Glutamatergic neuron (in vitro differentiated cells): ENCODE results near the gene CYLD. TPM values are rescaled to one million over a fixed set of nuclear protein-coding genes. Genes with fewer than 3 reads are reported as not detected.

Experiments used
- DNase-seq: peaks from one replicate; pipeline ENCODE4 v3.0.0; 2022
- H3K27ac Mint-ChIP-seq: one replicate; pipeline ENCODE4 v1.8.0; 2020; ENCODE audit warnings: mild to moderate bottlenecking, mixed read lengths, inconsistent platforms; ENCODE audit not compliant: unreplicated experiment
- H3K27me3 Mint-ChIP-seq: one replicate; pipeline ENCODE4 v1.8.0; 2020; ENCODE audit warnings: mild to moderate bottlenecking, moderate library complexity, mixed read lengths, inconsistent platforms; ENCODE audit not compliant: unreplicated experiment
- H3K36me3 Mint-ChIP-seq: one replicate; pipeline ENCODE4 v1.8.0; 2020; ENCODE audit warnings: mild to moderate bottlenecking, mixed read lengths, inconsistent platforms; ENCODE audit not compliant: unreplicated experiment
- H3K4me1 Mint-ChIP-seq: one replicate; pipeline ENCODE4 v1.8.0; 2020; ENCODE audit warnings: mild to moderate bottlenecking, low read depth, mixed read lengths, inconsistent platforms; ENCODE audit not compliant: unreplicated experiment
- H3K4me3 Mint-ChIP-seq: one replicate; pipeline ENCODE4 v1.8.0; 2020; ENCODE audit warnings: mild to moderate bottlenecking, mixed read lengths, inconsistent platforms; ENCODE audit not compliant: unreplicated experiment
- H3K9me3 Mint-ChIP-seq: one replicate; pipeline ENCODE4 v1.8.0; 2020; ENCODE audit warnings: mild to moderate bottlenecking, moderate library complexity, mixed read lengths, inconsistent platforms; ENCODE audit not compliant: unreplicated experiment
- total RNA-seq: library from RNA; stranded (reverse); fragmentation: NEBNext Ultra II Directional; extraction: Animal tissue kit (Norgen Biotek cat#: 25700); gene quantifications from one replicate; pipeline ENCODE4 v1.2.1, GENCODE V29; 2021; ENCODE audit not compliant: unreplicated experiment
- TF ChIP-seq, protein P1 (sequence below): fragments of 200-600 bp; sonication (generic); IDR thresholded peaks from one replicate; pipeline ENCODE4 v1.5.0; 2021; ENCODE audit not compliant: partially characterized antibody, unreplicated experiment

CYLD gene
- total RNA-seq, 1 donor from 2014 or later: 39.5 TPM

DNA sequence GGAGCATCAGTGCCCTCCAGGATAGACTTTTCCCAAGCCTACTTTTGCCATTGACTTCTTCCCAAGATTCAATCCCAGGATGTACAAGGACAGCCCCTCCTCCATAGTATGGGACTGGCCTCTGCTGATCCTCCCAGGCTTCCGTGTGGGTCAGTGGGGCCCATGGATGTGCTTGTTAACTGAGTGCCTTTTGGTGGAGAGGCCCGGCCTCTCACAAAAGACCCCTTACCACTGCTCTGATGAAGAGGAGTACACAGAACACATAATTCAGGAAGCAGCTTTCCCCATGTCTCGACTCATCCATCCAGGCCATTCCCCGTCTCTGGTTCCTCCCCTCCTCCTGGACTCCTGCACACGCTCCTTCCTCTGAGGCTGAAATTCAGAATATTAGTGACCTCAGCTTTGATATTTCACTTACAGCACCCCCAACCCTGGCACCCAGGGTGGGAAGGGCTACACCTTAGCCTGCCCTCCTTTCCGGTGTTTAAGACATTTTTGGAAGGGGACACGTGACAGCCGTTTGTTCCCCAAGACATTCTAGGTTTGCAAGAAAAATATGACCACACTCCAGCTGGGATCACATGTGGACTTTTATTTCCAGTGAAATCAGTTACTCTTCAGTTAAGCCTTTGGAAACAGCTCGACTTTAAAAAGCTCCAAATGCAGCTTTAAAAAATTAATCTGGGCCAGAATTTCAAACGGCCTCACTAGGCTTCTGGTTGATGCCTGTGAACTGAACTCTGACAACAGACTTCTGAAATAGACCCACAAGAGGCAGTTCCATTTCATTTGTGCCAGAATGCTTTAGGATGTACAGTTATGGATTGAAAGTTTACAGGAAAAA lies 9.7 kb upstream of the CYLD start:
- no peak for DNase-seq
- no peak overlapping the region for H3K4me3 Mint-ChIP-seq
- H3K4me1 Mint-ChIP-seq: no peaks in the 10 kb centered on the region
- TF ChIP-seq, protein P1, sequence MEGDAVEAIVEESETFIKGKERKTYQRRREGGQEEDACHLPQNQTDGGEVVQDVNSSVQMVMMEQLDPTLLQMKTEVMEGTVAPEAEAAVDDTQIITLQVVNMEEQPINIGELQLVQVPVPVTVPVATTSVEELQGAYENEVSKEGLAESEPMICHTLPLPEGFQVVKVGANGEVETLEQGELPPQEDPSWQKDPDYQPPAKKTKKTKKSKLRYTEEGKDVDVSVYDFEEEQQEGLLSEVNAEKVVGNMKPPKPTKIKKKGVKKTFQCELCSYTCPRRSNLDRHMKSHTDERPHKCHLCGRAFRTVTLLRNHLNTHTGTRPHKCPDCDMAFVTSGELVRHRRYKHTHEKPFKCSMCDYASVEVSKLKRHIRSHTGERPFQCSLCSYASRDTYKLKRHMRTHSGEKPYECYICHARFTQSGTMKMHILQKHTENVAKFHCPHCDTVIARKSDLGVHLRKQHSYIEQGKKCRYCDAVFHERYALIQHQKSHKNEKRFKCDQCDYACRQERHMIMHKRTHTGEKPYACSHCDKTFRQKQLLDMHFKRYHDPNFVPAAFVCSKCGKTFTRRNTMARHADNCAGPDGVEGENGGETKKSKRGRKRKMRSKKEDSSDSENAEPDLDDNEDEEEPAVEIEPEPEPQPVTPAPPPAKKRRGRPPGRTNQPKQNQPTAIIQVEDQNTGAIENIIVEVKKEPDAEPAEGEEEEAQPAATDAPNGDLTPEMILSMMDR: no peak
- H3K27ac Mint-ChIP-seq: no peak overlapping the region
- no peaks in the 10 kb centered on the region for H3K27me3 Mint-ChIP-seq
- H3K36me3 Mint-ChIP-seq: peaks cover 7% of the 10 kb centered on the region
- peaks cover 5% of the 10 kb centered on the region for H3K9me3 Mint-ChIP-seq

DNA sequence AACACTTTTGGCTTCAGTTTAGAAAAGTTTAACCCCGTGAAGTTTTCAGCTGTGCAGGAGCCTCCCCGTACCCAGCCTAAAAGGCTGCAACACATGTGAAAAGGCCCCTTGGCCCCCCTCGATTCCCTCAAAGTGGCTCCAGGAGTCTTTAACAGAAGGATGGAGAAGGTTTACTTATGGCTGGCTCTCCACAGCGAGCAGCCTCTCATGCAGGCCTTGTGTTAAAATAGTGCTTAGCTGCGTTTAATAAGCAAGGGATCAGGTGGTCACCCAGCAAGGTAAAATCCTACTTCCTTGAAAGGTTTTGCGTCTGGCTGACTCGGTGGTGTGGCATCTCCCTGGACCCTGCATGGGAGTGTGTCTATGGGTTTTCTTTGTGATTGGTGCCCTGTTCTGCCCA lies 8.4 kb upstream of the CYLD start:
- Mint-ChIP-seq H3K27me3 (peaks cover 2% of the 10 kb centered on the region), H3K36me3 (peaks cover 7% of the 10 kb centered on the region), H3K4me1 (no peaks in the 10 kb centered on the region), H3K4me3 (no peak overlapping the region), H3K27ac (no peak overlapping the region), H3K9me3 (peaks cover 5% of the 10 kb centered on the region)
- DNase-seq: no peak
- TF ChIP-seq, protein P1: no peak

DNA sequence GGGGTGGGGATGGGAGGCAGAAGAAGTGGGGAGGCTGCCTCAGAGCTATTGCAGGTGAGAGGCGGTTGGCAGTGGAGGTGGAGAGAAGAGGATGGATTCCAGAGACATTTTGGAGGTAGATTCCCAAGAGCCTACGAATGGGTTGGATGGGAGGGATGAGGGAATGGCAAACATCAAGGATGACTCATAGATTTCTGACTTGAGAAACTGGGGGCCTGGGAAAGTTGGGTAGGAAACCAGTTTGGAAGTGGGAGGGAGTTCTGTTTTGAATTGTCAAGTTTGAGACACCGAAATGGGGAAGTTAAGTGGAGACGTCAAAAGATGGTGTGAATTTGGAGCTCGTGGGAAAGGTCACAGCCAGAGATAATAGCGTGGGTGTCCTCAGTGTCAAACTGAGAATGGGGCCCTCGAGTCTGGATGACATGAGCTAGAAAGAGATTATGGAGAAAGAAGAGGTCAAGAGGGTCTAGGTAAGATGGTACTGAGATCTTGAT lies 6.2 kb upstream of the CYLD start:
- H3K9me3 Mint-ChIP-seq: peaks cover 4% of the 10 kb centered on the region
- H3K36me3 Mint-ChIP-seq: no peaks in the 10 kb centered on the region
- no peaks in the 10 kb centered on the region for H3K4me1 Mint-ChIP-seq
- DNase-seq: no peak
- peaks cover 2% of the 10 kb centered on the region for H3K27me3 Mint-ChIP-seq
- no peak overlapping the region for H3K4me3 Mint-ChIP-seq
- no peak overlapping the region for H3K27ac Mint-ChIP-seq
- TF ChIP-seq, protein P1: no peak

DNA sequence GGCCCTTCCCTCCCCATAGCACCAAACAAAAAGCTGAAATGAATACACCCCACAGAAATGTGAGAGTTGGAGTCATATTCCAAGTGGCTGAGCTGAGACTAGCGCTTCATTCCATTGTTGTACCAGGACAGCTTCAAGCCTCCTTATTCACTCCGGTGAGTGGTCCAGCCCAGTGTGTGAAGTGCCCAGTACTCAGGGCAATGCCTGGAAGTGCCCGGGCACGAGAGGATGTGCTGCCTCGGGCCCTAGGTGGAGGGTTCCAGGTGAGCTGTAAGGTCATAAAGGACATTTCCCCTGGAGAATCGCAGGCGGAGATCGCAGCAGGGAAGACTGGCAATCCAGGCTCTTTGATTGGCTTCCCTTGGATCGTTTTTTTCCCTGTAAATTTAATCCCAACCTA lies 5.4 kb upstream of the CYLD start:
- Mint-ChIP-seq H3K27ac (no peak overlapping the region), H3K4me1 (no peaks in the 10 kb centered on the region), H3K36me3 (no peaks in the 10 kb centered on the region), H3K27me3 (peaks cover 2% of the 10 kb centered on the region), H3K9me3 (peaks cover 7% of the 10 kb centered on the region), H3K4me3 (no peak overlapping the region)
- TF ChIP-seq, protein P1: no peak
- DNase-seq: no peak

DNA sequence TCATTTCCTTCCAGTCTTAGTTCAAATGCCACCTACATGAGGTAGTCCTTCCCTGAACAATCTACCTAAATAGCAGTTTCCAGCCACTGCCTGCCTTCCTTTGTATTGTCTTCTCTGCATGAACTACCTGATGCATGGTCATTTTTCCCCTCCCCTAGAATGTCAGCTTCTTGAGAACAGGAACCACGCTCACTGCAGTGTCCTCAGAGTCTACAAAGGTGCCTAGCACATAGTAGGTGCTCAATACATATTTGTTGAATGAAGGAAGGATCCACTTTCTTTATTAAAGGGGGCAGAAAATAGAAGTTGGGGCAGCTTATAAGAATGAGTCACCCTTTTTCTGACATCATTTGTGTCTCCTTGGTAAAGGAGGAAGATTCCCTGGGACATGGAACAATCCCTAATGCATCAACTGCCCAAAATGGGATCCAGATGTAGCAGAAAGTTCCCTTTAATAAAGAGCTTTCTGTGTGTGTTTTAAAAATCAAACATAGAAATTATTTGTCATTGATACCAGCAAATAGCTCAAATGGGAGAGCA lies 4.4 kb upstream of the CYLD start:
- no peak overlapping the region for H3K4me3 Mint-ChIP-seq
- no peaks in the 10 kb centered on the region for H3K4me1 Mint-ChIP-seq
- no peak for DNase-seq
- no peaks in the 10 kb centered on the region for H3K36me3 Mint-ChIP-seq
- peaks cover 2% of the 10 kb centered on the region for H3K27me3 Mint-ChIP-seq
- no peak overlapping the region for H3K27ac Mint-ChIP-seq
- TF ChIP-seq, protein P1: no peak
- peaks cover 8% of the 10 kb centered on the region for H3K9me3 Mint-ChIP-seq
